Peyer's patch (tissue), 4 donors: Measurements from ENCODE around the gene SCUBE3. TPM values are rescaled to one million over a fixed set of nuclear protein-coding genes. Genes with fewer than 3 reads are reported as not detected.

Source experiments
- DNase-seq, 3 donors: peaks; one replicate each; pipeline ENCODE4 v3.0.0-alpha.2; 2017 to 2019
- H3K27ac ChIP-seq, 4 donors: fragments of 200-600 bp; sonication (generic); one replicate each; pipeline ENCODE4 v1.5.1; 2016 to 2019
- H3K27me3 ChIP-seq, 2 donors: fragments of 200-600 bp; sonication (generic); one replicate each; pipeline ENCODE4 v1.5.1; 2019
- H3K36me3 ChIP-seq, 3 donors: fragments of 200-600 bp; sonication (generic); one replicate each; pipeline ENCODE4 v1.5.1; 2016 to 2019
- H3K4me1 ChIP-seq, 4 donors: fragments of 200-600 bp; sonication (generic); one replicate each; pipeline ENCODE4 v1.5.1; 2016 to 2019
- H3K4me3 ChIP-seq, 4 donors: fragments of 200-600 bp; sonication (generic); 1 replicate in 3 of 4; 2 replicates in 1 of 4; pipeline ENCODE4 v1.5.1; 2016 to 2019; ENCODE audit warnings: mild to moderate bottlenecking in 1 of 4
- H3K9me3 ChIP-seq, 4 donors: fragments of 200-600 bp; sonication (generic); one replicate each; pipeline ENCODE4 v1.5.1; 2016 to 2019; ENCODE audit warnings: mild to moderate bottlenecking in 1 of 4
- POLR2A ChIP-seq, 2 donors: fragments of 450-650 bp; IDR thresholded peaks; one replicate each; pipeline ENCODE4 v1.5.1; 2017; ENCODE audit warnings: antibody characterized with exemption in 2 of 2, mild to moderate bottlenecking in 2 of 2, moderate library complexity in 2 of 2
- total RNA-seq, 4 donors: library from RNA; depleted of rRNA; stranded (reverse); fragments of >200 nt; gene quantifications; one replicate each; pipeline ENCODE4 v1.1.0, GENCODE V29; 2016
- TF ChIP-seq, protein P1 (sequence below), 6 experiments: fragments of 450-650 bp in 4 of 6; fragments of 200-600 bp in 2 of 6; sonication (generic) in 1 of 6; IDR thresholded peaks; one replicate each; pipeline ENCODE4 v1.5.1; 2017 to 2019; ENCODE audit warnings: antibody characterized with exemption in 6 of 6, mild to moderate bottlenecking in 3 of 6, moderate library complexity in 1 of 6

Gene SCUBE3
- total RNA-seq, 4 donors from 2014 or later = not detected

GRCh38 chr6:35228481-35228880 lies 14.7 kb downstream of the SCUBE3 start:
- no peaks in the 10 kb centered on the region for H3K27me3 ChIP-seq
- no peaks in the 10 kb centered on the region for H3K4me1 ChIP-seq
- H3K27ac ChIP-seq = no peak overlapping the region
- no peak for TF ChIP-seq POLR2A (IDR thresholded peaks at IDR 0.05)
- no peaks in the 10 kb centered on the region for H3K9me3 ChIP-seq
- no peak overlapping the region for H3K4me3 ChIP-seq
- H3K36me3 ChIP-seq = no peaks in the 10 kb centered on the region
- no peak for DNase-seq

DNA sequence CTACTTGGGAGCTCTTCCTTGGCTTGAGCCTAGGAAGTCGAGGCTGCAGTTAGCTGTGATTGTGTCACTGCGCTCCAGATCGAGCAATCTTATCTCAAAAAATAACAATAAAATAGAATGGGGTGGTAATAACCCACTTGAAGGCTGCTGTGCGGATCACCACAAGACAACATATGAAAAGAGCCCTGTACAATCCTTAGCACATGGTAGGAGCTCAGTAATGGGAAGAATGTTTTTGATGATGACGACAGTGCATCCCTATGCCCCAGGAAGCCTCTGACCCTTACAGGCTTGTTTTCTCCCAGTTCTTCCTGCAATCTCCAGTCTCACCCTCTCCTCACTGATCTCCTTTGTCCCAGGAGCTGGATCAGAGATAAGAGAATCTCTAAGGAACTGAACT lies 15.5 kb downstream of the SCUBE3 start:
- H3K27ac ChIP-seq = no peak overlapping the region
- H3K27me3 ChIP-seq = no peaks in the 10 kb centered on the region
- no peaks in the 10 kb centered on the region for H3K9me3 ChIP-seq
- no peak overlapping the region for H3K4me3 ChIP-seq
- no peak for TF ChIP-seq POLR2A (IDR thresholded peaks at IDR 0.05)
- TF ChIP-seq, protein P1, sequence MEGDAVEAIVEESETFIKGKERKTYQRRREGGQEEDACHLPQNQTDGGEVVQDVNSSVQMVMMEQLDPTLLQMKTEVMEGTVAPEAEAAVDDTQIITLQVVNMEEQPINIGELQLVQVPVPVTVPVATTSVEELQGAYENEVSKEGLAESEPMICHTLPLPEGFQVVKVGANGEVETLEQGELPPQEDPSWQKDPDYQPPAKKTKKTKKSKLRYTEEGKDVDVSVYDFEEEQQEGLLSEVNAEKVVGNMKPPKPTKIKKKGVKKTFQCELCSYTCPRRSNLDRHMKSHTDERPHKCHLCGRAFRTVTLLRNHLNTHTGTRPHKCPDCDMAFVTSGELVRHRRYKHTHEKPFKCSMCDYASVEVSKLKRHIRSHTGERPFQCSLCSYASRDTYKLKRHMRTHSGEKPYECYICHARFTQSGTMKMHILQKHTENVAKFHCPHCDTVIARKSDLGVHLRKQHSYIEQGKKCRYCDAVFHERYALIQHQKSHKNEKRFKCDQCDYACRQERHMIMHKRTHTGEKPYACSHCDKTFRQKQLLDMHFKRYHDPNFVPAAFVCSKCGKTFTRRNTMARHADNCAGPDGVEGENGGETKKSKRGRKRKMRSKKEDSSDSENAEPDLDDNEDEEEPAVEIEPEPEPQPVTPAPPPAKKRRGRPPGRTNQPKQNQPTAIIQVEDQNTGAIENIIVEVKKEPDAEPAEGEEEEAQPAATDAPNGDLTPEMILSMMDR (IDR thresholded peaks at IDR 0.05) = no peak
- no peak for DNase-seq
- no peaks in the 10 kb centered on the region for H3K36me3 ChIP-seq
- no peaks in the 10 kb centered on the region for H3K4me1 ChIP-seq

GRCh38 chr6:35230498-35230897 lies 16.7 kb downstream of the SCUBE3 start:
- DNase-seq = no peak
- Histone ChIP-seq H3K4me3 (no peak overlapping the region), H3K36me3 (no peaks in the 10 kb centered on the region), H3K4me1 (no peaks in the 10 kb centered on the region), H3K27ac (no peak overlapping the region), H3K9me3 (no peaks in the 10 kb centered on the region), H3K27me3 (no peaks in the 10 kb centered on the region)
- TF ChIP-seq, protein P1 (IDR thresholded peaks at IDR 0.05) = no peak
- no peak for TF ChIP-seq POLR2A (IDR thresholded peaks at IDR 0.05)

DNA sequence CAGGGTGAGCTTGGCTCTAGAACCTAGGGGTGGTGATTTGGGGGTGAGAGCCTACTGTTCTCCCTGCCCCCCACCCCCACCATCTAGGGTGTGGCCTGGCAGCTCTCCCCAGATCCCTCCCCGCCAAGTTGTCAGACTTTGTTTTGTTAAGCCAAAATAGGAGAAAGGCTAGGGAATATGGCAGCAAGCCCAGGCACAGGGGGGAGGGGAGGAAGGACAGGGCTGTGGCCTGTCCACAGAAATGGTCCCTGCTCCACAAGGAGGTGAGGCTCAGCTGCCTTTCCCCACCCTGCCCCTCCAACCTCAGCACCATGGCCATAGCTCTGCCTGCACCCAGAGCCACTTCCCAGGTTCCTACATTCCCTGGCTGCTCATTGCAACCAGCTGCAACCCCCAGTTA lies 17.2 kb downstream of the SCUBE3 start:
- Histone ChIP-seq H3K9me3 (no peaks in the 10 kb centered on the region), H3K27me3 (no peaks in the 10 kb centered on the region), H3K36me3 (no peaks in the 10 kb centered on the region), H3K4me3 (no peak overlapping the region), H3K4me1 (no peaks in the 10 kb centered on the region), H3K27ac (no peak overlapping the region)
- DNase-seq = no peak
- TF ChIP-seq POLR2A (IDR thresholded peaks at IDR 0.05) = no peak
- TF ChIP-seq, protein P1 (IDR thresholded peaks at IDR 0.05) = no peak

DNA sequence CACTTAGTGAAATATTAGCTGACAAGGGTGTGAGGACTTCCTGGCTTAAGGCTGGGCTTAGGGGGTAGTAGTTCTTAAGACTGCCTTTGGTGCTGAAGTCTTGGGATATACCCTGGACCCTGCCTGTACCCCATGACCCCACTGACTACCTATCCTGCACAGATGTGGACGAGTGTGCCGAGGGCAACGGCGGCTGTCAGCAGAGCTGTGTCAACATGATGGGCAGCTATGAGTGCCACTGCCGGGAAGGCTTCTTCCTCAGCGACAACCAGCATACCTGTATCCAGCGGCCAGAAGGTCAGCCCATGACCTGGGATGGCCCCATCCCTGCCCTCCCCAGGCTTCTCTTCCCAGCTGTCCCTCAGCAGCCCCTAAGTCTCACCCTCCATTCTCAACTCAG lies 17.8 kb downstream of the SCUBE3 start:
- Histone ChIP-seq H3K4me1 (no peaks in the 10 kb centered on the region), H3K27ac (no peak overlapping the region), H3K9me3 (no peaks in the 10 kb centered on the region), H3K36me3 (no peaks in the 10 kb centered on the region), H3K27me3 (no peaks in the 10 kb centered on the region), H3K4me3 (no peak overlapping the region)
- TF ChIP-seq, protein P1 (IDR thresholded peaks at IDR 0.05) = no peak
- TF ChIP-seq POLR2A (IDR thresholded peaks at IDR 0.05) = no peak
- no peak for DNase-seq

- Histone ChIP-seq H3K27ac (no peak overlapping the region), H3K27me3 (no peaks in the 10 kb centered on the region), H3K36me3 (no peaks in the 10 kb centered on the region), H3K9me3 (no peaks in the 10 kb centered on the region), H3K4me3 (no peak overlapping the region), H3K4me1 (no peaks in the 10 kb centered on the region)
- no peak for TF ChIP-seq POLR2A (IDR thresholded peaks at IDR 0.05)
- TF ChIP-seq, protein P1 (IDR thresholded peaks at IDR 0.05) = no peak
- DNase-seq = no peak
Observed at GRCh38 chr6:35234901-35235300, 21.1 kb downstream of the SCUBE3 start.
